HG03108 (cell line): ENCODE measurements around the gene DCST1.
A peak's percentile ranks its signal among the peaks of the same experiment; 100 is the strongest.

Experiments
- ATAC-seq: cut with Tn5 transposase; IDR thresholded peaks from one replicate; pipeline ENCODE4 v1.9.1; 2021; ENCODE audit warnings: moderate library complexity; ENCODE audit not compliant: unreplicated experiment

Gene DCST1

GRCh38 chr1:155012776-155013602 lies 20.6 kb upstream of the DCST1 start:
- no peak for ATAC-seq

- no peak for ATAC-seq
Observed at GRCh38 chr1:155013632-155014031, 20.0 kb upstream of the DCST1 start.

- ATAC-seq, result no peak
Observed at GRCh38 chr1:155014709-155015508, 18.7 kb upstream of the DCST1 start.

GRCh38 chr1:155015527-155016230 lies 17.9 kb upstream of the DCST1 start:
- ATAC-seq, result no peak

- no peak for ATAC-seq
Observed at GRCh38 chr1:155016231-155016831, 17.3 kb upstream of the DCST1 start.

- ATAC-seq, result peak; percentile 69
Observed at GRCh38 chr1:155017041-155017945, 16.3 kb upstream of the DCST1 start.

GRCh38 chr1:155017946-155018316 lies 15.7 kb upstream of the DCST1 start:
- ATAC-seq, result no peak

GRCh38 chr1:155018617-155019348 lies 14.8 kb upstream of the DCST1 start:
- no peak for ATAC-seq

- no peak for ATAC-seq
Observed at GRCh38 chr1:155019377-155020245, 14.0 kb upstream of the DCST1 start.

GRCh38 chr1:155022136-155022926 lies 11.3 kb upstream of the DCST1 start:
- ATAC-seq, result no peak

- no peak for ATAC-seq
Observed at GRCh38 chr1:155022927-155023236, 10.7 kb upstream of the DCST1 start.

GRCh38 chr1:155023627-155024026 lies 10.0 kb upstream of the DCST1 start:
- ATAC-seq, result no peak

GRCh38 chr1:155024315-155024714 lies 9.3 kb upstream of the DCST1 start:
- no peak for ATAC-seq

GRCh38 chr1:155026154-155026553 lies 7.5 kb upstream of the DCST1 start:
- ATAC-seq, result no peak

- no peak for ATAC-seq
Observed at GRCh38 chr1:155026588-155026987, 7.0 kb upstream of the DCST1 start.

- ATAC-seq, result no peak
Observed at GRCh38 chr1:155029513-155030242, 3.9 kb upstream of the DCST1 start.

GRCh38 chr1:155030243-155030795 lies 3.3 kb upstream of the DCST1 start:
- ATAC-seq, result no peak
